Hepatocyte (in vitro differentiated cells): ENCODE data around the gene NRG3. TPM values are rescaled to one million over a fixed set of nuclear protein-coding genes. Genes with fewer than 3 reads are reported as not detected.

ENCODE experiments used
- DNase-seq: peaks from one replicate; pipeline ENCODE4 v3.0.0-alpha.2; 2016; ENCODE audit warnings: low spot score
- H2AFZ ChIP-seq: fragments of 200-600 bp; sonication (generic); 2 replicates; pipeline ENCODE4 v1.6.0; 2016; ENCODE audit warnings: antibody characterized with exemption, mild to moderate bottlenecking
- H3K27ac ChIP-seq: fragments of 200-600 bp; sonication (generic); 2 replicates; pipeline ENCODE4 v1.5.1; 2016; ENCODE audit warnings: mild to moderate bottlenecking
- H3K27me3 ChIP-seq: fragments of 200-600 bp; sonication (generic); 2 replicates; pipeline ENCODE4 v1.6.1; 2016
- H3K36me3 ChIP-seq: fragments of 200-600 bp; sonication (generic); replicated peaks from 2 replicates; pipeline ENCODE4 v1.5.1; 2016; ENCODE audit warnings: low read depth; ENCODE audit not compliant: insufficient read depth
- H3K4me1 ChIP-seq: fragments of 200-600 bp; sonication (generic); 2 replicates; pipeline ENCODE4 v1.5.1; 2016; ENCODE audit warnings: mild to moderate bottlenecking, moderate library complexity; ENCODE audit not compliant: insufficient read depth
- H3K4me2 ChIP-seq: fragments of 200-600 bp; sonication (generic); 2 replicates; pipeline ENCODE4 v1.6.0; 2016
- H3K4me3 ChIP-seq: fragments of 200-600 bp; sonication (generic); 2 replicates; pipeline ENCODE4 v1.5.1; 2016; ENCODE audit warnings: mild to moderate bottlenecking
- H3K79me2 ChIP-seq: fragments of 200-600 bp; sonication (generic); 2 replicates; pipeline ENCODE4 v1.6.0; 2017; ENCODE audit warnings: mild to moderate bottlenecking
- H3K9me2 ChIP-seq: fragments of 200-600 bp; sonication (generic); replicated peaks from 2 replicates; pipeline ENCODE4 v1.6.0; 2017; ENCODE audit warnings: mild to moderate bottlenecking; ENCODE audit not compliant: insufficient read depth
- H3K9me3 ChIP-seq: fragments of 200-600 bp; sonication (generic); 2 replicates; pipeline ENCODE4 v1.5.1; 2016; ENCODE audit warnings: low read depth, mild to moderate bottlenecking
- H4K20me1 ChIP-seq: fragments of 200-600 bp; sonication (generic); 2 replicates; pipeline ENCODE4 v1.6.0; 2016; ENCODE audit warnings: mild to moderate bottlenecking; ENCODE audit not compliant: insufficient read depth, poor library complexity, severe bottlenecking
- CTCF ChIP-seq: fragments of 200-600 bp; sonication (generic); IDR thresholded peaks from 2 replicates; pipeline ENCODE4 v1.5.1; 2016; ENCODE audit warnings: antibody characterized with exemption, mild to moderate bottlenecking; ENCODE audit not compliant: poor library complexity
- EZH2 ChIP-seq: fragments of 200-600 bp; sonication (generic); IDR thresholded peaks from 2 replicates; pipeline ENCODE4 v1.6.1; 2016; ENCODE audit warnings: antibody characterized with exemption, mild to moderate bottlenecking, borderline replicate concordance
- EZH2phosphoT487 ChIP-seq: fragments of 200-600 bp; sonication (generic); IDR thresholded peaks from one replicate; pipeline ENCODE4 v1.6.1; 2018; ENCODE audit warnings: antibody characterized with exemption, mild to moderate bottlenecking, low read depth, moderate library complexity; ENCODE audit not compliant: unreplicated experiment, severe bottlenecking
- WGBS: methylation state at CpG from one replicate; pipeline ENCODE4 v1.1.6; 2016; ENCODE audit warnings: low lambda C conversion rate; ENCODE audit errors: missing lambda C conversion rate; 5-methylcytosine and 5-hydroxymethylcytosine counted together
- polyA plus RNA-seq: library from polyadenylated mRNA; unstranded; fragments of >200 nt; fragmentation: Nextera tagmentation; extraction: Ambion mirVana; gene quantifications from 2 replicates; pipeline ENCODE4 v1.2.1, GENCODE V29; 2016
- total RNA-seq: library from RNA; depleted of rRNA; stranded (reverse); fragments of >200 nt; gene quantifications from 2 replicates; pipeline ENCODE4 v1.2.3, GENCODE V29; 2014

Gene NRG3
- total and polyA plus RNA-seq, 2 experiments from 2014 or later, result 0.57 to 2.0 TPM

- Histone ChIP-seq H3K9me3 (no peaks in the 10 kb centered on the region), H2AFZ (no peak overlapping the region), H4K20me1 (no peaks in the 10 kb centered on the region), H3K36me3 (no peaks in the 10 kb centered on the region), H3K4me2 (no peak overlapping the region), H3K9me2 (no peaks in the 10 kb centered on the region), H3K4me3 (no peak overlapping the region), H3K27me3 (no peaks in the 10 kb centered on the region), H3K79me2 (no peaks in the 10 kb centered on the region), H3K4me1 (no peaks in the 10 kb centered on the region), H3K27ac (no peak overlapping the region)
- WGBS, result 60% methylated on average over 8 of the region's 8 CpGs
- no peak for TF ChIP-seq EZH2
- no peak for TF ChIP-seq EZH2phosphoT487
- no peak for TF ChIP-seq CTCF
- no peak for DNase-seq
These were observed 407.9 kb downstream of the NRG3 start for GRCh38 chr10:82282782-82283456.

GRCh38 chr10:82284180-82284579, 409.2 kb downstream of the NRG3 start:
- no peaks in the 10 kb centered on the region for H3K9me3 ChIP-seq
- H4K20me1 ChIP-seq, result no peaks in the 10 kb centered on the region
- TF ChIP-seq EZH2 (no peak), CTCF (no peak), EZH2phosphoT487 (no peak)
- H2AFZ ChIP-seq, result no peak overlapping the region
- no peaks in the 10 kb centered on the region for H3K9me2 ChIP-seq
- H3K36me3 ChIP-seq, result no peaks in the 10 kb centered on the region
- no peak overlapping the region for H3K4me3 ChIP-seq
- no peak overlapping the region for H3K27ac ChIP-seq
- no peaks in the 10 kb centered on the region for H3K27me3 ChIP-seq
- no peak overlapping the region for H3K4me2 ChIP-seq
- 96% methylated on average over 2 of the region's 2 CpGs for WGBS
- no peaks in the 10 kb centered on the region for H3K4me1 ChIP-seq
- DNase-seq, result no peak
- no peaks in the 10 kb centered on the region for H3K79me2 ChIP-seq

- DNase-seq, result no peak
- Histone ChIP-seq H3K4me3 (no peak overlapping the region), H3K79me2 (no peaks in the 10 kb centered on the region), H2AFZ (no peak overlapping the region), H3K9me2 (no peaks in the 10 kb centered on the region), H3K4me2 (no peak overlapping the region), H3K9me3 (no peaks in the 10 kb centered on the region), H3K27me3 (no peaks in the 10 kb centered on the region), H3K4me1 (no peaks in the 10 kb centered on the region), H4K20me1 (no peaks in the 10 kb centered on the region), H3K27ac (no peak overlapping the region), H3K36me3 (no peaks in the 10 kb centered on the region)
- WGBS, result 88% methylated on average over 6 of the region's 6 CpGs
- no peak for TF ChIP-seq CTCF
- no peak for TF ChIP-seq EZH2
- TF ChIP-seq EZH2phosphoT487, result no peak
These were observed 413.5 kb downstream of the NRG3 start for GRCh38 chr10:82288461-82288881.
